Right cardiac atrium (tissue), 5 donors: ENCODE measurements around the gene PAX2. TPM values are rescaled to one million over a fixed set of nuclear protein-coding genes. Genes with fewer than 3 reads are reported as not detected.

Experiments
- ATAC-seq, 2 donors: fragments of 200-7000 bp; cut with Tn5 transposase; one replicate each; pipeline versions ENCODE4 v1.8.0 to v1.9.1; 2020; ENCODE audit warnings: moderate library complexity in 2 of 2, mild to moderate bottlenecking in 1 of 2
- DNase-seq, 3 donors: peaks; one replicate each; pipeline ENCODE4 v3.0.0-alpha.2; 2020
- H3K27ac ChIP-seq: one replicate; pipeline ENCODE4 v1.5.1; 2013; ENCODE audit warnings: mild to moderate bottlenecking, low read length, control low read depth, moderate library complexity
- H3K27me3 ChIP-seq: one replicate; pipeline ENCODE4 v1.6.1; 2013; ENCODE audit not compliant: control insufficient read depth, insufficient read depth
- H3K4me1 ChIP-seq: one replicate; pipeline ENCODE4 v1.6.1; 2013; ENCODE audit warnings: low read length; ENCODE audit not compliant: control insufficient read depth, insufficient read depth
- H3K4me3 ChIP-seq: one replicate; pipeline ENCODE4 v1.5.1; 2013; ENCODE audit warnings: low read length, control low read depth
- H3K9me3 ChIP-seq: one replicate; pipeline ENCODE4 v1.6.1; 2013; ENCODE audit warnings: low read length; ENCODE audit not compliant: control insufficient read depth
- WGBS: extraction: QIAGEN DNeasy Blood & Tissue Kit; methylation state at CpG from one replicate; pipeline ENCODE4 v1.1.7; 2013; 5-methylcytosine and 5-hydroxymethylcytosine counted together
- intact Hi-C, 4 donors: fragments of 100-400 bp; cut with DNase I; formaldehyde crosslinking; loops; one replicate each; pipeline versions ENCODE4 v1.11.0 to v1.14.0; 2022 to 2023
- polyA plus RNA-seq: library from polyadenylated mRNA; stranded (reverse); fragments of 200-250 nt; gene quantifications from one replicate; pipeline ENCODE4 v1.2.3, GENCODE V29; 2013
- total RNA-seq, 4 donors: library from RNA; stranded (reverse); fragmentation: NEBNext Ultra II Directional; extraction: Animal tissue kit (Norgen Biotek cat#: 25700); gene quantifications; one replicate each; pipeline ENCODE4 v1.2.1, GENCODE V29; 2021
- donor health status: healthy with polysubstance abuse.
- donor health status: DM: no; HTN: yes; CAD: no.
- donor health status: DM: no; HTN: no; CAD: no.
- donor health status: DM: no; HTN: yes; CAD: no; lungs with severe emphysema.
- donor health status: DM: yes; HTN: yes; CAD: no.

The PAX2 gene
- total and polyA plus RNA-seq, 5 donors = not detected

GRCh38 chr10:100803908-100804307 lies 58.5 kb downstream of the PAX2 start:
- Histone ChIP-seq H3K27me3 (no peaks in the 10 kb centered on the region), H3K4me1 (no peaks in the 10 kb centered on the region), H3K4me3 (no peak overlapping the region), H3K9me3 (no peaks in the 10 kb centered on the region), H3K27ac (no peak overlapping the region)
- ATAC-seq (no peak), DNase-seq (no peak)
- intact Hi-C loops = no loop called here
- 50% methylated on average over 7 of the region's 7 CpGs for WGBS

GRCh38 chr10:100805543-100806355 lies 60.4 kb downstream of the PAX2 start:
- Histone ChIP-seq H3K27me3 (no peaks in the 10 kb centered on the region), H3K4me3 (no peak overlapping the region), H3K9me3 (no peaks in the 10 kb centered on the region), H3K4me1 (no peaks in the 10 kb centered on the region), H3K27ac (no peak overlapping the region)
- intact Hi-C loops = no loop called here
- 60% methylated on average over 14 of the region's 14 CpGs for WGBS
- DNase-seq (no peak), ATAC-seq (no peak)

GRCh38 chr10:100806356-100806645 lies 60.9 kb downstream of the PAX2 start:
- H3K27me3 ChIP-seq = no peaks in the 10 kb centered on the region
- 67% methylated on average over 8 of the region's 8 CpGs for WGBS
- H3K4me1 ChIP-seq = no peaks in the 10 kb centered on the region
- intact Hi-C loops = no loop called here
- H3K4me3 ChIP-seq = no peak overlapping the region
- H3K27ac ChIP-seq = no peak overlapping the region
- no peak for ATAC-seq
- no peak for DNase-seq
- no peaks in the 10 kb centered on the region for H3K9me3 ChIP-seq

DNA sequence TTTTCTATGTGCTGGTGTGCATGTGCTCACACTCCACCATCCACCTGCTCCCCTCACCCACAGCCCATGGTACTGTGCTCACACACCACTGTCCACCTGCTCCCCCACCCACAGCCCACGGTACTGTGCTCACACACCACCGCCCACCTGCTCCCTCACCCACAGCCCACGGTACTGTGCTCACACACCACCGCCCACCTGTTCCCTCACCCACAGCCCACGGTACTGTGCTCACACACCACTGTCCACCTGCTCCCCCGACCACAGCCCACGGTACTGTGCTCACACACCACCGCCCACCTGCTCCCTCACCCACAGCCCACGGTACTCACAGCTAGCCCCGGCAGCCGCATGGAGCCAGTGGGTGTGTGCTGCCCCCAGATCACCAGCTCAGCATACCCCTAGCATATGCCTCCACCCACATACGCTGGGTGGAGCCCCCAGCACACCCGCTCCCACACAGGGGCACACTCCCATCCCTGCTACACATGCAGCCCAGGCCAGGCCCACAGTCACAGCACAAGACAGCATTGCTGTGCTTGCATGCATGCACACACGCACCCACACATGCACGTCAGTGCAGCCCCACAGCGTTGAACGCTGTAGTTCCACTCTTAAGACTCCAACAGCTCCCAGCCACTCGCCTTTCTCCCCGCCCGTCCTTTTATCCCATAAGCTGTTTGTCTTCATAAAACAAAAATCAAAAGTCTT lies 62.0 kb downstream of the PAX2 start:
- ATAC-seq = no peak
- H3K9me3 ChIP-seq = no peaks in the 10 kb centered on the region
- no peaks in the 10 kb centered on the region for H3K4me1 ChIP-seq
- H3K4me3 ChIP-seq = no peak overlapping the region
- WGBS = 81% methylated on average over 20 of the region's 20 CpGs
- H3K27me3 ChIP-seq = no peaks in the 10 kb centered on the region
- H3K27ac ChIP-seq = no peak overlapping the region
- intact Hi-C loops = no loop called here
- no peak for DNase-seq

GRCh38 chr10:100808876-100809275 lies 63.5 kb downstream of the PAX2 start:
- Histone ChIP-seq H3K4me1 (no peaks in the 10 kb centered on the region), H3K9me3 (no peaks in the 10 kb centered on the region), H3K4me3 (no peak overlapping the region), H3K27me3 (no peaks in the 10 kb centered on the region), H3K27ac (no peak overlapping the region)
- DNase-seq = no peak
- no peak for ATAC-seq
- intact Hi-C loops = no loop called here
- 66% methylated on average over 10 of the region's 10 CpGs for WGBS

DNA sequence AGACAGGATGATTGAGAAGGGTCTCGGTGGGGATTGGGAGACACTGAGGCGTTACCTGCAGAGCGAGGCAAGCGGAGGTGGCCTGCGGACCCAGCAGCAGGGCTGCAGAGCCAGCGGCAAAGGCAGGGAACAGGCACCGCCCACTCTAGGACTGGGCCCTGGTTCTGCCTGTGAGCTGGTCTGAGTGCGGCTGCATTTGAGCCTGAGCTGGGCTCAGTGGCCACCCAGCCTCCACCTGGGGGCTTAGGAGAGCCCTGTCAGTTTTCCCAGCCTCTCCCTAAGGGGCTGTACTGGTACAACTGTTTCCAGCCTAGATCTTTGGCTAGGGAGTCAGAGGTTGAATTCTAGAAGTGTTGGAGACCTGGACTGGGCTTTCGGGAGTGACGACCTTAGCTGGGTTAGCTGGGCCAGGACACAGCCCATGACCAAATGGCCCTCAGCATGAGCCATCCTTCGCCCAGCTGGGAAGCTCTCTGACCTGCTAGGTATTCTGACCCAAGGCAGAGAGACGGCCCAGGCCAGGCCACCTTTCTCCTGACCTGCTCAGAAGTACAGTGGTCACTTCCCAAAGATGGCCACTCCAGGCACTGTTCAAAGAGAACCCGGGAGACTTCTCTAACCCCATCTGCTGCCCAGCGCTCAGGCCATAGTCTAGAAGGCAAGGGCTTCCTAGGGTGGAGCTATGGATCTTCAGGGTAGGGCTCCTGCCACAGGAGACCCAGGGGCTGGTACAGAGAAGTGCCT lies 64.9 kb downstream of the PAX2 start:
- no peaks in the 10 kb centered on the region for H3K4me1 ChIP-seq
- WGBS = 75% methylated on average over 14 of the region's 14 CpGs
- H3K4me3 ChIP-seq = no peak overlapping the region
- ATAC-seq (no peak), DNase-seq (no peak)
- H3K27ac ChIP-seq = no peak overlapping the region
- H3K27me3 ChIP-seq = no peaks in the 10 kb centered on the region
- intact Hi-C loops = no loop called here
- H3K9me3 ChIP-seq = no peaks in the 10 kb centered on the region

DNA sequence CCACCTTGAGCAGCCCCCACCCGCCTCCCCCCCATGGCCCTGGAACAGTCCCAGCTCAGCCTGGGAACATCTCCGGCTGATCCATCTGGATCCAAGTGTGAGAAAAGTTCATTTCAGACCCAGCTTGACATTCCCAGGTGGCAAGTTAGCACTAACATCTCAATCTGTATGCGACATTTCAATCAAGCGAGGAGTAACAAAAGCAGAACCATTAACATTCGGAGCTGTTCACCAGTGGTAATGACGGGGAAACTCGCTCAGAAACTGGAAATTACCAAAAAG lies 65.4 kb downstream of the PAX2 start:
- no peak for DNase-seq
- H3K27ac ChIP-seq = no peak overlapping the region
- H3K4me3 ChIP-seq = no peak overlapping the region
- no peaks in the 10 kb centered on the region for H3K27me3 ChIP-seq
- no peaks in the 10 kb centered on the region for H3K4me1 ChIP-seq
- intact Hi-C loops = no loop called here
- no peak for ATAC-seq
- 83% methylated on average over 7 of the region's 7 CpGs for WGBS
- no peaks in the 10 kb centered on the region for H3K9me3 ChIP-seq

DNA sequence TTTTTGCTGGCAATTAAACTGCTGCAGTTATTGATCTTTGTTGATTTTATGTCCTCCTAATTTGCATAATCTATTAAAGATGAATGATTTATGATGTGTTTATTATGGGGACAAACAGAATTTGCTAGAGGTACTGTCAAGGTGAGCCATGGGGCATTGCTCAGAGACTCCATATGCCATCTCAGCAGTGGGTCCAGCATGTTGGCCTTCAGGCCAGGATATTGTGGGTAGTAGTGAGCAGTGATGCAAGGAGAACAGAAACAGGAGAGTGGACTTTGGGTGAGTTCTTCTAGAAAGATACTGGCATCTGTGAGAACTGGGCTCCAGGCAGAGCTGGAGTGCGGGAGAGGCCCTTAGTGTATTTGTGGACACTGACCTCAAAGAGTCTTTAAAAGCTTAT lies 65.9 kb downstream of the PAX2 start:
- 81% methylated on average over 1 of the region's 1 CpG for WGBS
- intact Hi-C loops = no loop called here
- no peaks in the 10 kb centered on the region for H3K27me3 ChIP-seq
- H3K4me1 ChIP-seq = no peaks in the 10 kb centered on the region
- no peak overlapping the region for H3K4me3 ChIP-seq
- no peak for DNase-seq
- ATAC-seq = no peak
- H3K27ac ChIP-seq = no peak overlapping the region
- no peaks in the 10 kb centered on the region for H3K9me3 ChIP-seq

- 53% methylated on average over 16 of the region's 16 CpGs for WGBS
- no peak for DNase-seq
- no peak for ATAC-seq
- Histone ChIP-seq H3K27me3 (no peaks in the 10 kb centered on the region), H3K27ac (no peak overlapping the region), H3K4me1 (no peaks in the 10 kb centered on the region), H3K4me3 (no peak overlapping the region), H3K9me3 (no peaks in the 10 kb centered on the region)
- intact Hi-C loops = no loop called here
These were observed 66.7 kb downstream of the PAX2 start for GRCh38 chr10:100811752-100812750.

- Histone ChIP-seq H3K27ac (no peak overlapping the region), H3K9me3 (no peaks in the 10 kb centered on the region), H3K27me3 (peaks cover 2% of the 10 kb centered on the region), H3K4me1 (no peaks in the 10 kb centered on the region), H3K4me3 (no peak overlapping the region)
- intact Hi-C loops = no loop called here
- no peak for ATAC-seq
- WGBS = 77% methylated on average over 6 of the region's 6 CpGs
- DNase-seq = no peak
These were observed 67.6 kb downstream of the PAX2 start for GRCh38 chr10:100812978-100813377.
